ENCODE results near the gene RAP1A.

GRCh38 chr1:111618961-111619634 lies 491 bp upstream of the RAP1A start:
- no peak for TF ChIP-seq CTCF (conservative IDR thresholded peaks at IDR 0.05)
- TF ChIP-seq EZH2 (IDR thresholded peaks at IDR 0.05; ENCODE audit: low read depth): no peak

All from PC-9 (cell line).